ENCODE measurements around the gene CHST4. TPM values are rescaled to one million over a fixed set of nuclear protein-coding genes. Genes with fewer than 3 reads are reported as not detected.

The CHST4 gene
- polyA plus RNA-seq, 3 donors, result not detected

DNA sequence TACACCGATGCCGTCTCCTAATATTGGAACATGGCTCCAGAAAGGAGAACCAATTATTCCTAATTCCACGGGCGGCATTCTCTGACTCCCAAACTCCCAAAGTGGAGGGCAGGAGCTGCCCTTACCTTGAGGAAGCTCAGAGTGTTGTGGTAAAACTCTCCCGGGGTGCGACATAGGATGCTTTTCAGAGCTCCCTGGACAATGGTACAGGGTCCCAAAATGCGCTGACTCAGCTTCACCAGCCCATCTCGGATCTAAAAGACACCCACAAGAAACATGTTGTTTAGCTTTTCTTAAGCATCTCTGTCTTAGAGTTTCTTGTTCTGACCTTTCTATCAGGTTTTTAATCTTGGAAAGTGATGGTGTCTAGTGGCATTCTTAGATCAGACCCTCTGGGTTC is 43.9 kb downstream of the CHST4 start:
- no peak overlapping the region for H3K4me3 Mint-ChIP-seq
- intact Hi-C loops (cut with micrococcal nuclease), result no loop called here
- WGBS (ENCODE audit: insufficient coverage), result 100% methylated on average over 3 of the region's 8 CpGs
- no peak overlapping the region for H3K4me2 ChIP-seq (replicated peaks; ENCODE audit: extremely low read depth, low read length, poor library complexity, severe bottlenecking)
- H3K79me2 ChIP-seq (ENCODE audit: insufficient read depth, low read length), result no peaks in the 10 kb centered on the region
- H2AFZ ChIP-seq (ENCODE audit: insufficient read depth, low read depth, low read length, poor library complexity, severe bottlenecking), result no peak overlapping the region
- no peaks in the 10 kb centered on the region for H3K36me3 ChIP-seq (replicated peaks in 1 of 2; ENCODE audit: control insufficient read depth in 1 of 2, insufficient read depth in 2 of 2, low read length in 2 of 2)
- TF ChIP-seq, protein P1, sequence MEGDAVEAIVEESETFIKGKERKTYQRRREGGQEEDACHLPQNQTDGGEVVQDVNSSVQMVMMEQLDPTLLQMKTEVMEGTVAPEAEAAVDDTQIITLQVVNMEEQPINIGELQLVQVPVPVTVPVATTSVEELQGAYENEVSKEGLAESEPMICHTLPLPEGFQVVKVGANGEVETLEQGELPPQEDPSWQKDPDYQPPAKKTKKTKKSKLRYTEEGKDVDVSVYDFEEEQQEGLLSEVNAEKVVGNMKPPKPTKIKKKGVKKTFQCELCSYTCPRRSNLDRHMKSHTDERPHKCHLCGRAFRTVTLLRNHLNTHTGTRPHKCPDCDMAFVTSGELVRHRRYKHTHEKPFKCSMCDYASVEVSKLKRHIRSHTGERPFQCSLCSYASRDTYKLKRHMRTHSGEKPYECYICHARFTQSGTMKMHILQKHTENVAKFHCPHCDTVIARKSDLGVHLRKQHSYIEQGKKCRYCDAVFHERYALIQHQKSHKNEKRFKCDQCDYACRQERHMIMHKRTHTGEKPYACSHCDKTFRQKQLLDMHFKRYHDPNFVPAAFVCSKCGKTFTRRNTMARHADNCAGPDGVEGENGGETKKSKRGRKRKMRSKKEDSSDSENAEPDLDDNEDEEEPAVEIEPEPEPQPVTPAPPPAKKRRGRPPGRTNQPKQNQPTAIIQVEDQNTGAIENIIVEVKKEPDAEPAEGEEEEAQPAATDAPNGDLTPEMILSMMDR (IDR thresholded peaks at IDR 0.05), result no peak
- no peak overlapping the region for H3K27ac ChIP-seq (ENCODE audit: low read depth in 1 of 2, low read length in 2 of 2)
- H3K9me3 Mint-ChIP-seq, result peaks cover 0 to 2% (median 0%) of the 10 kb centered on the region in 7 donors
- peaks cover 14 to 15% of the 10 kb centered on the region in 2 donors for H3K4me1 ChIP-seq (ENCODE audit: control insufficient read depth in 1 of 2, insufficient read depth in 2 of 2, low read length in 2 of 2)
- H3K27me3 ChIP-seq (ENCODE audit: control insufficient read depth in 2 of 2, insufficient read depth in 2 of 2, low read length in 2 of 2), result peaks cover 2 to 3% of the 10 kb centered on the region in 2 donors
- no peak overlapping the region for H3K4me3 ChIP-seq (replicated peaks in 1 of 3; ENCODE audit: low read depth in 2 of 3, low read length in 3 of 3)
- H3K9me3 ChIP-seq (replicated peaks in 1 of 2; ENCODE audit: control insufficient read depth in 1 of 2, insufficient read depth in 1 of 2, low read length in 2 of 2), result no peaks in the 10 kb centered on the region
- H3K36me3 Mint-ChIP-seq, result no peaks in the 10 kb centered on the region
- H3K9ac ChIP-seq (ENCODE audit: insufficient read depth, low read length, poor library complexity, severe bottlenecking), result no peak overlapping the region
- no peak for DNase-seq
- H3K4me1 Mint-ChIP-seq, result peaks cover 17% of the 10 kb centered on the region
- no peak overlapping the region for H3K27ac Mint-ChIP-seq
- H4K20me1 ChIP-seq (ENCODE audit: insufficient read depth, low read length), result no peaks in the 10 kb centered on the region
- peaks cover 15 to 27% (median 23%) of the 10 kb centered on the region in 3 donors for H3K27me3 Mint-ChIP-seq (ENCODE audit: low read depth in 3 of 3)

DNA sequence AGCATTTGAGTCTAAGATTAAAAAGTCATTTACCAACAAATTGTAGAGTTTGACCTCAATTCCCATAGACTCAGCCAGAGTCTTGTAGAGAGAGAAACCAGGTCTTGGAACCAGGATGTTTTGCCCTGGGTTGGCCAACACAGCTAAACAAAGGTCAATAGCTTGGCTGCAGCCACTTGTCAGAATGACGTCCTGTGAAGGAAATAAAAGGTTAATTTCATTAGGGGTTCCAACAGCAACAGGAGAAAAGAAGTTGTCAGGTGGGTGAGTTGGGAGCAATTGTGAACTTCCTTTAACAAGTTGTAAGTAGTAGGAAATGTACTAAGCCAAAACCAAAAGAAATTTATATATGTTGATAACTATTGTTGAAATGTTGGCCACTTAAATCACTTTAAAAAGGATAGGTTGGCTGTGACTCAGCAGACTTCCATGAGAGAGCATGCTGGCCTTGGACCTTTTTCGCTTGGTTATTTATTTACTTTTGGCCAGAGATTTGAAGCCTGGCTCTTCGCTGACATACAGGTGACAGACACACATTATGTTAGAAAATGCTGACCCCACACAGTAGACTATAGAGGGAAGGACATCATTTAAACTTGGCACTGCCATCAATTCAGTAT is 46.4 kb downstream of the CHST4 start:
- Mint-ChIP-seq H3K4me1 (peaks cover 2% of the 10 kb centered on the region), H3K27ac (no peak overlapping the region), H3K27me3 (ENCODE audit: low read depth in 3 of 3) (peaks cover 24 to 41% (median 37%) of the 10 kb centered on the region in 3 donors), H3K4me3 (no peak overlapping the region), H3K36me3 (no peaks in the 10 kb centered on the region), H3K9me3 (no peaks in the 10 kb centered on the region)
- Histone ChIP-seq H2AFZ (ENCODE audit: insufficient read depth, low read depth, low read length, poor library complexity, severe bottlenecking) (no peak overlapping the region), H3K36me3 (replicated peaks in 1 of 2; ENCODE audit: control insufficient read depth in 1 of 2, insufficient read depth in 2 of 2, low read length in 2 of 2) (no peaks in the 10 kb centered on the region), H3K4me2 (replicated peaks; ENCODE audit: extremely low read depth, low read length, poor library complexity, severe bottlenecking) (no peak overlapping the region), H3K79me2 (ENCODE audit: insufficient read depth, low read length) (no peaks in the 10 kb centered on the region), H3K9ac (ENCODE audit: insufficient read depth, low read length, poor library complexity, severe bottlenecking) (no peak overlapping the region), H3K4me1 (ENCODE audit: control insufficient read depth in 1 of 2, insufficient read depth in 2 of 2, low read length in 2 of 2) (no peaks in the 10 kb centered on the region), H3K9me3 (replicated peaks in 1 of 2; ENCODE audit: control insufficient read depth in 1 of 2, insufficient read depth in 1 of 2, low read length in 2 of 2) (no peaks in the 10 kb centered on the region), H3K27me3 (ENCODE audit: control insufficient read depth in 2 of 2, insufficient read depth in 2 of 2, low read length in 2 of 2) (peaks cover 6 to 11% of the 10 kb centered on the region in 2 donors), H4K20me1 (ENCODE audit: insufficient read depth, low read length) (no peaks in the 10 kb centered on the region), H3K27ac (ENCODE audit: low read depth in 1 of 2, low read length in 2 of 2) (no peak overlapping the region), H3K4me3 (replicated peaks in 1 of 3; ENCODE audit: low read depth in 2 of 3, low read length in 3 of 3) (no peak overlapping the region)
- intact Hi-C loops (cut with micrococcal nuclease), result no loop called here
- WGBS (ENCODE audit: insufficient coverage), result no CpG with 5 or more reads among the region's 3 CpGs
- TF ChIP-seq, protein P1 (IDR thresholded peaks at IDR 0.05), result no peak
- no peak for DNase-seq

All from CD14-positive monocyte (primary cell).